ENCODE results near the gene RAD18.

The RAD18 gene

GRCh38 chr3:8841472-8841871, 121.8 kb downstream of the RAD18 start:
- no peak for TF ChIP-seq CTCF (IDR thresholded peaks at IDR 0.05; ENCODE audit: insufficient read depth, low read length, poor library complexity, severe bottlenecking)
- no peak for DNase-seq (ENCODE audit: extremely low read depth, insufficient read length)
- Histone ChIP-seq H3K27me3 (replicated peaks; ENCODE audit: control insufficient read depth, insufficient read depth, low read length) (no peaks in the 10 kb centered on the region), H3K36me3 (ENCODE audit: control insufficient read depth, insufficient read depth, low read length) (no peaks in the 10 kb centered on the region), H3K4me3 (replicated peaks; ENCODE audit: low read depth, low read length) (no peak overlapping the region)

GRCh38 chr3:8840556-8840955, 122.7 kb downstream of the RAD18 start:
- TF ChIP-seq CTCF (IDR thresholded peaks at IDR 0.05; ENCODE audit: insufficient read depth, low read length, poor library complexity, severe bottlenecking) = no peak

GRCh38 chr3:8839607-8840325, 123.5 kb downstream of the RAD18 start:
- TF ChIP-seq CTCF (IDR thresholded peaks at IDR 0.05; ENCODE audit: insufficient read depth, low read length, poor library complexity, severe bottlenecking) = no peak
- Histone ChIP-seq H3K27me3 (replicated peaks; ENCODE audit: control insufficient read depth, insufficient read depth, low read length) (no peaks in the 10 kb centered on the region), H3K36me3 (ENCODE audit: control insufficient read depth, insufficient read depth, low read length) (no peaks in the 10 kb centered on the region), H3K4me3 (replicated peaks; ENCODE audit: low read depth, low read length) (no peak overlapping the region)
- no peak for DNase-seq (ENCODE audit: extremely low read depth, insufficient read length)

More at GRCh38 chr3:8840556-8840955, 122.7 kb downstream of the RAD18 start:
- no peaks in the 10 kb centered on the region for H3K36me3 ChIP-seq (ENCODE audit: control insufficient read depth, insufficient read depth, low read length)
- no peaks in the 10 kb centered on the region for H3K27me3 ChIP-seq (replicated peaks; ENCODE audit: control insufficient read depth, insufficient read depth, low read length)
- H3K4me3 ChIP-seq (replicated peaks; ENCODE audit: low read depth, low read length) = no peak overlapping the region
- DNase-seq (ENCODE audit: extremely low read depth, insufficient read length) = no peak

DNA sequence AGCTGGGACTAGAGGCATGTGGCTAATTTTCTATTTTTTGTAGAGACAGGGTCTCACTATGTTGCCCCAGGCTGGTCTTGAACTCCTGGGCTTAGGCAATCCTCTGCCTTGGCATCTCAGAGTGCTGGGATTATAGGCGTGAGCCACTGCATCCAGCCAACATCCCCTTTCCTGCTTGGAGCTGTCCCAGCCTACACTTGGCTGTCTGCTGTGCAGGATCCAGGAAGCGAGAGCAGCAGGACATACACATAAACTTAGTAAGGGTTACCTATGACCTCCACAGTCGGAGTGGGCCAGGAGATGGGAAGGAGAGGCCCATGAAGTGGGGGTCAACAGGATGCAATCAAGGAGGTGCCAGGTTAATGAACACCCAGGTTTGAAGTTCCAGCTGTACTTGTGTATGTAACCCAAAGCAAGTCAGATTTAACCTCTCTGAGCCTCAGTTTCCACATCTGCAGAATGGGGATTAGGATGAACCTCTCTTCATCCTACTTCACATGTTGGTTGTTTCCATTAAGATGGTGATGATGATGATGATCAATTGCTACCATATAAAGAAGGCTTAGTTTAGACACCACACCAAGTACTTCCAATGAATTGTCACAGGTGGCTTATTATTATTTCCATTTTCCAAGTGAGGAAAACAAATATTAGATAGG, 124.4 kb downstream of the RAD18 start:
- Histone ChIP-seq H3K27me3 (replicated peaks; ENCODE audit: control insufficient read depth, insufficient read depth, low read length) (no peaks in the 10 kb centered on the region), H3K36me3 (ENCODE audit: control insufficient read depth, insufficient read depth, low read length) (no peaks in the 10 kb centered on the region), H3K4me3 (replicated peaks; ENCODE audit: low read depth, low read length) (no peak overlapping the region)
- no peak for DNase-seq (ENCODE audit: extremely low read depth, insufficient read length)
- no peak for TF ChIP-seq CTCF (IDR thresholded peaks at IDR 0.05; ENCODE audit: insufficient read depth, low read length, poor library complexity, severe bottlenecking)

DNA sequence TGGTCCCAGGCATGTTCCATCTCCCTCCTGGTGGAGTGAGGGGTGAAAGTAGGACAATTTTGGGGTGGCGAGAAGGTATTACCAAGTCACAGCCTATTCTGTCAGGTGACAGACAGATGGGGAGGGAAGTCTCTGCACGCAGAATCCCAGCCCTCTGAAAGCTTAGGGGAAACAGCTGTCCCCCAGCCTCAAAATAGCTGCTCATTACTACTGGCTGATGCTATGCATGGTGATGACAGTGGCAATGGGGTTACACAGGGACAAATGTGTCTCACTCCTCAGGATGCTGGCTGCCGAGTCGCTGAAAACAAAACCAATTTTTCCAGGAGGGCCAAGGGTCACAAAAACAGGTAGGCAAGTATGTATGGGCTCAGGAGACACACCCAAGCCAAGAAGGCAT, 125.0 kb downstream of the RAD18 start:
- no peak overlapping the region for H3K4me3 ChIP-seq (replicated peaks; ENCODE audit: low read depth, low read length)
- no peaks in the 10 kb centered on the region for H3K27me3 ChIP-seq (replicated peaks; ENCODE audit: control insufficient read depth, insufficient read depth, low read length)
- no peak for DNase-seq (ENCODE audit: extremely low read depth, insufficient read length)
- no peak for TF ChIP-seq CTCF (IDR thresholded peaks at IDR 0.05; ENCODE audit: insufficient read depth, low read length, poor library complexity, severe bottlenecking)
- no peaks in the 10 kb centered on the region for H3K36me3 ChIP-seq (ENCODE audit: control insufficient read depth, insufficient read depth, low read length)
